AG10803 (cell line): ENCODE measurements around the gene YBX1.

ENCODE experiments used
- DNase-seq: peaks from one replicate; pipeline ENCODE4 v3.0.0; 2010; ENCODE audit warnings: low read depth
- H3K4me3 ChIP-seq: 2 replicates; pipeline ENCODE4 v1.5.1; 2011; ENCODE audit warnings: mild to moderate bottlenecking, low read length, control low read depth
- TF ChIP-seq, protein P1 (sequence below): conservative IDR thresholded peaks from 2 replicates; pipeline ENCODE4 v1.5.1; 2011; ENCODE audit warnings: mild to moderate bottlenecking, low read length, control low read depth, inconsistent platforms

YBX1 gene

GRCh38 chr1:42681741-42682483 lies at the start of gene YBX1:
YBX1 (plus strand) TSS chr1:42682418; CDS start chr1:42682566, 148 bp downstream.
- TF ChIP-seq, protein P1, sequence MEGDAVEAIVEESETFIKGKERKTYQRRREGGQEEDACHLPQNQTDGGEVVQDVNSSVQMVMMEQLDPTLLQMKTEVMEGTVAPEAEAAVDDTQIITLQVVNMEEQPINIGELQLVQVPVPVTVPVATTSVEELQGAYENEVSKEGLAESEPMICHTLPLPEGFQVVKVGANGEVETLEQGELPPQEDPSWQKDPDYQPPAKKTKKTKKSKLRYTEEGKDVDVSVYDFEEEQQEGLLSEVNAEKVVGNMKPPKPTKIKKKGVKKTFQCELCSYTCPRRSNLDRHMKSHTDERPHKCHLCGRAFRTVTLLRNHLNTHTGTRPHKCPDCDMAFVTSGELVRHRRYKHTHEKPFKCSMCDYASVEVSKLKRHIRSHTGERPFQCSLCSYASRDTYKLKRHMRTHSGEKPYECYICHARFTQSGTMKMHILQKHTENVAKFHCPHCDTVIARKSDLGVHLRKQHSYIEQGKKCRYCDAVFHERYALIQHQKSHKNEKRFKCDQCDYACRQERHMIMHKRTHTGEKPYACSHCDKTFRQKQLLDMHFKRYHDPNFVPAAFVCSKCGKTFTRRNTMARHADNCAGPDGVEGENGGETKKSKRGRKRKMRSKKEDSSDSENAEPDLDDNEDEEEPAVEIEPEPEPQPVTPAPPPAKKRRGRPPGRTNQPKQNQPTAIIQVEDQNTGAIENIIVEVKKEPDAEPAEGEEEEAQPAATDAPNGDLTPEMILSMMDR = no peak
- peak within 1 kb of the TSS; percentile 82 for H3K4me3 ChIP-seq
- peak; percentile 99 for DNase-seq

GRCh38 chr1:42639116-42639515 lies 43.1 kb upstream of the YBX1 start:
- peak; percentile 25 for DNase-seq
- TF ChIP-seq, protein P1 = no peak

GRCh38 chr1:42646056-42646455 lies 36.2 kb upstream of the YBX1 start:
- TF ChIP-seq, protein P1 = no peak
- peak; percentile 1 for DNase-seq
- H3K4me3 ChIP-seq = no peak overlapping the region

More at GRCh38 chr1:42639116-42639515, 43.1 kb upstream of the YBX1 start:
- H3K4me3 ChIP-seq = no peak overlapping the region

DNA sequence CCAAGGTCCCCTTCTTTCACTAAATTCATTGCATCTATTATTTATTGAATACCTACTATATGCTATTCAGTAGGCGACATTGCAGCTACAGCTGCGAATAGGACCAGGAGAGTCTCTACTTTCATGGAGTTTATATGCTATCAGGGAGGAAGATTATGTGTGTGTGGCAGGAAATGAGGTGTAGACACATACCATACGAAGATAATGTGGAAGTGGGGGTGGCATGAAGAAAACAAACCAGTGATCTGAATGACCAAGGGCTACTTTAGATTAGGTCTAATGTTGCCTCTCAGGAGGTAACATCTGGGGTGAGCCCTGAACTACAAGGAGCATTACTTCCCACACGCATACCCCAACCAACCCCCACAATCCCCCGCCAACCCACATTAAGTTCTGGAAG lies 25.0 kb upstream of the YBX1 start:
- no peak for DNase-seq
- TF ChIP-seq, protein P1 = no peak
- no peak overlapping the region for H3K4me3 ChIP-seq

DNA sequence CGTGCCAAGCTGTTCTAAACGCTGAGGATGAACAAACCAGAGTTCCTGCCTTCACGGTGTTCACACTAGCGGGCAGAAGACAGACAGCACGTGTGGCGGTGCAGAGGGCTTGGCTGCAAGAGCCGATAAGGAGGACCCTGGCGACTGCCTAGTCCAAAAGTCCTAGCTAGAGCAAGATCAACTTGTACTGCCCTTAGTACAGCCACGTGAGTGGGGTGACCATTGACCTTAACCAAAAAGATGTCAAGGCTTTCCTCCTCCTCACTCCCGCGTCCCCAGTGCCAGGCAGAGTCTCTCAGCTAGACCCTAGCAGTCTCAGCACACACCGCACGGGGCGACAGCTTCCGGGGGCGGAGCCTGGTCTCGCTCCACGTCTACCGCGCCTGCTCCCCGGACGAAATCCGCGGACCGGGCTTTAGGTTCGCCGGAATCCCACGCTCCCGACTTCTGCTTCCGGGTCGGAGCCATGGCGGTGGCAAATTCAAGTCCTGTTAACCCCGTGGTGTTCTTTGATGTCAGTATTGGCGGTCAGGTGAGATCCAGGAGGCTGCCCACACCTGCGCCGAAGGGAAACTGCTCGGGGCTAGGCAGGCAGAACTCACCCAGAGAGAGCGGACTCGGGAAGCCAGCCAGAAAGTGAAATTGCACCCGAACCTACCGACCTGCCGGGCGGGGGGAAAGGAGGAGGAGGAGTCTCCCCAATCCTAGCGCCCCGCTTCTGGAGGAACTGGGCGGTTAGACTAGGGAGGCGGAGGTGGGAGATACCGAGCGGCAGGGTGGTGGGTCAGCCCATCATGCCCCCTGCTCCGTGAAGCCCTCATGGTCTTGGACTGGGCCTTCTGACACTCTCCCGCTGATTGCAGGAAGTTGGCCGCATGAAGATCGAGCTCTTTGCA lies 24.0 kb upstream of the YBX1 start, which contains the start of gene PPIH:
Gene PPIH (plus strand): TSS at position 443 of the 896 bp plus-strand sequence. CDS start 24 bp downstream, at position 467.
- TF ChIP-seq, protein P1 = peak; percentile 36
- H3K4me3 ChIP-seq = peak within 1 kb of the TSS; percentile 94
- peak; percentile 88 for DNase-seq

DNA sequence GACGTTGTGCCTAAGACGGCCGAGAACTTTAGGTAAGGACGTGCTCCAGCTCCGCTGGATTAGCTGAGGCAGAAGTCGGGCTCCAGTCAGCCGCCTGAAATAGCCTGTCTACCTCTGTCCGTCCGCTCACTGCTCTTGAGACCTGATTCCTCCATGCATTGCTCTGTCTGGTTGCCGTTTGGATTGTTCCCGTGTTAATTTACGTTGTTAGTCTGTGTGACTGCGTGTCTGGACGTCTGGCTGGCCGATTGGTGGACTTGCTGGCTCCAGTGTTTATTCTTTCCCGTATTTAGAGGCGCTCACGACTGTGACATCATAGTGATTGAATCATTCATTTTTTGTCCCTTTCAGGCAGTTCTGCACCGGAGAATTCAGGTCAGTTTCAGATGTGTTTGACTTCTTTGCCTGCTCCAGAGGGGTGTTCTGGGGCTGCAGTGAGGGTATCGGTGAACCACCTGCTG lies 23.3 kb upstream of the YBX1 start:
- TF ChIP-seq, protein P1 = no peak
- no peak for DNase-seq
- peak overlapping the region; percentile 94 for H3K4me3 ChIP-seq
